GM18909 (cell line): ENCODE results near the gene APOA1.
A peak's percentile ranks its signal among the peaks of the same experiment; 100 is the strongest.

Experiments used
- ATAC-seq: cut with Tn5 transposase; IDR thresholded peaks from one replicate; pipeline ENCODE4 v1.9.1; 2021; ENCODE audit warnings: mild to moderate bottlenecking; ENCODE audit not compliant: unreplicated experiment, poor library complexity

Gene APOA1

DNA sequence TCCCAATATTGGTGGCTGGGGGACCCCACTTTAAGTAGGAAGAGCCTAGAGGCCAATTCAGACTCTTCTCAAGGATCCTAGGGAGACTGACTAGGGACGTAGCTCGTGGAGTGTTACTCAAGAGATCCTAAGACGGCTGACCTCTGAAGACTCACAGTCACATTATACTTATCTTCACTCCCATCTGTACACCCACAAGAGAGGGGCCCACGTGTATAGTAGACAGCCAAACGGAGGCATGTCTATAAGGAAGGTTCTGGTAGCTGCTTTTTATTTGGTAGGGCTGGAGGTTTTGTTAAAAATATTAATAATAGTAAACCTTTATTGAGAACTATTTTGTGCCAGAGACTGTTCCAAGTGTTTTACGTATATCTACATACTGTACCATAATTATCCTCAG lies 22.9 kb upstream of the APOA1 start:
- ATAC-seq, result no peak

DNA sequence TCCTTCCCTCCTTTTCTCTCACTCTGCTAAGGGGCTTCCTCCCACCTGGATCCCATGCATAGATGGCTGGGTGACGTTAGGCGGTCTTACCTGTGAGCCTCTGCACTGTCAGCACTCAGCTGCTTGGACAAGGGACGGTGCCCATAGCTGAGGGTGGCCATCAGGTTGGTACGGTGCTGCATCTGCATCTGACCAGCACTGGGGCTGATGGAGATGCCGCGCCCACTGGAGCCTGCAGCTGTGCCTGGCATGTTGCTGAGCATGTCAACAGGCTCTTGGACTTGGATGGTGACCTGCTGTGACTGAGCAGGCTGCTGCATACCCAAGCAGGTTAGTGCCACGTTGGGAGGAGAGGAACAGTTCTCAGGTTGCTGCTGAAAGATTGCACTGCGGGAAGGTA lies 21.8 kb upstream of the APOA1 start:
- no peak for ATAC-seq

DNA sequence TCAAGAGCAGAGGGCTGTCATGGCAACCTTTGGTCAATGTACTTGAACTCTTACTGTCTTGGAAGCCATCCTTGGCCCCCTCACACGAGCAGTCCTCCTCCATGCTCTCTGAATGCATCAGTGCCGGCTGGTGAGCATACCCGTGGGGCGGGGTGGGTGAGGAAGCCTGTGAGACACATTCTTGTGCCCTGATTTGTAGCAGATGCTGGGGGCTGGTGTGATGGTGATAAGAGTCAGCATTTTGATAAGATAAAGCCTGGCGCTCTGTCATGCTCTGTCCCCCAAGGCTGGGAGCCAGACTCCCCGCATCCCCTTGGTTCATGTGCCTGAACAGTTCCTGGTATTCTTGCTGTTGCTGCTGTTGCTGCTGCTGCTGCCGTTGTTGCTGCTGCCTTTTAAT lies 20.5 kb upstream of the APOA1 start:
- no peak for ATAC-seq

DNA sequence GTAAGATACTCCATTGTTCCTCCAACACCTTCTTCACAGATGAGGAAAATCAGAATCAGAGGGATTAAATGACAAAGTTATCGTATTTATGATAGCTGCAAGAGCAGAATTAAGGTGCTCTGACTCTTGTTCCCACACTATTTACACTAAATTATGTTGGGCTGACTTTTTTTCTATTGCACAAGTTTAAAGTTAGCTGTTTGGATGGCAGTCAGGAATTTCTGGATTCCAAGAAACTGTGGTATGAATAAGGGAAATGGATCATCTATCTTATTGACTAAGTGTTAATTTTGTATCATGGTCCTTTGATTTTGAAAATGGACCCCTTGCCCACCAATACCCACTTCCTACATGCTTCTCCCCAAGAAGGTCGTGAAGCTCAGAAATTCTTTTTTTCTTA lies 19.9 kb upstream of the APOA1 start:
- no peak for ATAC-seq

DNA sequence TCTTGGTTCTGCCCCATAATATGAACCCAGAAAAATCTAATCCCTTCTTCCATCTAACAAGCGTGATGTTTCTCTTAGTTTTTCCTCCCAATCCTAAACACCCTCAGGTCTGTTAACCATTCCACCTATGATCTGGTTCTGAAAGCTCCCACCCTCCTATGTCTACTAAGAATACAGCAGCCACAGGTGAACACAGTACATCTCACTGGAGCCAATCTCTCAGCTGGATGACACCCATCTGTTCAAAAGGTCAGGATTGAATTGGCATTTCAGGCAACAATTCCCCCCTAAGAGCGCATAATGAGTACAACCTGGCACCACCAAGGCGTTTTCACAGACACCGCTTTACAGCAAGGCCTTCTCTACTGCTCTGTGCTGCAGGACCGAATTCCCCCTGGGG lies 19.0 kb upstream of the APOA1 start:
- ATAC-seq, result no peak

DNA sequence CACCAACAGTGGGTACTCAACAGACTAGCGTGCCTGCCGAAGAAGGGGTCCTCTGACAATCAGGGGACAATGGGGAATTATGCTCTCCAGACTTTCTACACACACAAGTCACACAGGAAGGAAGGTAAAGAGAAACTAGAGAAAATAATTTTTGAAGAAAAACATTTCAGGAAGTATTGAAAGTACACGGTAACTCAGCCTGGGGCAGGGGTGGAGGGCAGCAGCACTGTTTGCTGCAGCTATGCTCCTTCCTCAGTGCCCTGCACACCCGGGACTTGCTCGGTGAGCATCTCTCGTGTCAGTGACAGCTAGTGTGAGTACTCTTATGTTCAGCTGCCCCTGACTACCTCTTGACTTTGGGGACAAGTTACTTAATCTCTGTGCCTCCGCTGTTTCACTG lies 18.0 kb upstream of the APOA1 start:
- ATAC-seq, result no peak

DNA sequence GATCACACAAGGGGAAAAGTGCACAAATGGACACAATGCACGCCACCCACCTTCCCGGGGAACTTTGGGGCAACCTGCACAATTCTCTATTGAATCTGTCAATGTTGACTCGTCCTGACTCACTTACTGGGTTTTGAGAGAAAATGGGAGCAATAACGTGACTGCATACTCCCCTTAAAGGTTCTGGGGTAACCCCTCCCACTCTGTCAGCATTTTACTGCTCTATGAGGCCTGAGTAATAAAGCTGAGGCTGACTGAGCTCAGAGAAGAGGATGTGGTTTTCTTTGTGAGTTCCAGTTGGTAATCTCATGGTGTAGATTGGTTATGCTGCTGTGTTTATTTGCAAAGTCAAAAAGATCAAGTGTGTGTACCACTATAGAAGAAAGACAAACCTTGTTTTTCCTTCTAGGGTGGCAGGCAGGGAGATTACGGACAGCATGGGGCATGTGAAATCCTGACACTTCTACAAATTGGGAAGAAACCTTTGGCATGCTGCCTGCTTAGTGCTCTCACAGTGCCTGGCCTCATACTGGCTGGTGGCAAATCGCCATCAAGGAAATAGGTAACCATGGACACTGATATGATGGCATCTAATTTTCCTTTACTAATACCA lies 16.1 kb upstream of the APOA1 start:
- peak; percentile 94 for ATAC-seq

DNA sequence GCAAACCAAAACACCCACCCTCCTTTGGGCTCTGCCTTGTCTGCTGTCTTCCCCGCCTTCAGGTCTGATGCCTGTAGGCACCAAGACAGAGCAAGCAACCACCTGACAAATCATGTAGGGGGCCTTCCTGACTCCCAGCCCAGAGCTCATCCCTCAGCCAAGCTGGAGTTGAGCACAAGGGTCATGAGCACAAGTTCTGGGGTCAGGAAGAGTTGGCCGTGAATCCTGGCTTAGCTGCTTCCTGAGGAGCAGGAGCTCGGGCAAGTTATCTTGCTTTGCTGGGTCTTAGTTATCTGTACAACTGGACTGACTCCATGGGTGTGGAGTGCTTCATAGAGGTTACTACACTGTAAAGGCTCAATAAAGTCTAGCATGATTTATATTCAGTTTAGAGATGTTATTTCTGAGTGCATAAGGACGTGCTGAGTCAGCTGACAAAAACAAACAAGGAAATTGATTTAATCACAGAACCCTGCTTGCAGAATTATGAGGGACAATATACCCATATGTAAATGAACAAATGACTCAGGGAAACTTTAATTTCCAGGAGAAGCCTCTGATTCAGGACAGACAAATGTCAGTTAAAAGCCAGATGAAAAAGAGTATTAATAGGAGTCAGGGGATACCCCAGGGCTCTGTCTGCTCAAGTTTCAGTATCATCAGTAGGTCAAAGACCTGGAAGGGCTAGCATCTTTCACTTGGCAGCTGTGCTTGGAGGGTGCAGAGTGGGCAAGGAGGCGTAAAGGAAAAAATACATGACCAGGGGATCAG lies 15.0 kb upstream of the APOA1 start:
- no peak for ATAC-seq

DNA sequence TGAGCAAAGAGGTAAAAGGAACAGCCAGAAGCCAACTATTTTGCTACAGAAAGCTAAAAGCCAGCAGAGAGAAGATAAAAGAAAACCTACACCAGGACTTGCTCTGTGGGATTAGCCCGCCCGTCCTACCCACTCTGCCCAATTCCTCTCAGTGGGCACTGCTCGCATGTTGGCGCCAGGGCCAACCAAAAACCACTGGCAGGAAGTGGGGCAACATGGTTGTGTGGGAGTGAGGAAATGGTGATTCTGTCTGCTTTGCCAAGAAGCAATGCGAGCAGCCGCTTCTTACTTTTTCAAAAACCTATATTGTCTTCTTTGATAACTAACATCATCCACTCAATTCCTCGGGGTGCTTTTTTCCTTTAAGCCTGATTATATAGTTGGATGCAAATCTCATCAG lies 14.2 kb upstream of the APOA1 start:
- ATAC-seq, result no peak

DNA sequence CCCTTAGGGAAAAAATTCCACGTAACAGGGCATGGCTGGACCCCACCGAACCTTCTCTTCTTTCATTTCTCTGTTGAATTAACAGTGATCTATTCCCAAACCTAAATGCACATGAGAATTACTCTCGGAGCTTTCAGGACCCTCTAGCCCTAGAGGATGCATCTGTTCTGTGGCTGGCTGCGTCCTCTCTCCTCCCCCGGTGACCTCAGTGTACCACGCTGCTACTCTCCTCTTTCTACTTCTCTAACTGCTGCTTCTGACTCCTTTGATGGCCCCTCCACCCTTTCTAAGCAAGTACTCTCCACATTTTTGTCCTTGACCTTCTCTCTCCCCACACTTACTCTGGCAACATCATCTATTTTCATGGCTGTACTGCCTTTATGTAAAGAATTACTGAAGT lies 12.1 kb upstream of the APOA1 start:
- ATAC-seq, result no peak

DNA sequence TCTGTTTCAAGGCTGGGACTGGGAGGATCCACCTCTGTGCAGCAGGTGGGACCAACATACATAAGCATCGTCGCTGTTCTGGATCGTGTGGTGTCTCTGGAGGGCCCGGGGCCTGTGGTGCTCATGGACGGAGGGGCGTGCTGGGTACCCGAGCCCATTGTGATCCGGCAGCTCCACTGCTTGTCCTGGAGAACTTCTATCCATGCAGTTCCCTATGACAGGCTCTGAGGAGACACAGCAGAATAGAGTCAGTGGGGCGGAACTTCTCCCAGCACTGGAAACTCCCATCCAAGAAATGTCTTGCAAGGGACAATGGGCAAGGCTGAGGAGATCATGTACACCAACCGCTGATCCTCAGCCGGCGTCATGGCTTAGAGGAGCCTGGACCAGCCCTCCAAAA lies 11.6 kb upstream of the APOA1 start:
- ATAC-seq, result no peak

DNA sequence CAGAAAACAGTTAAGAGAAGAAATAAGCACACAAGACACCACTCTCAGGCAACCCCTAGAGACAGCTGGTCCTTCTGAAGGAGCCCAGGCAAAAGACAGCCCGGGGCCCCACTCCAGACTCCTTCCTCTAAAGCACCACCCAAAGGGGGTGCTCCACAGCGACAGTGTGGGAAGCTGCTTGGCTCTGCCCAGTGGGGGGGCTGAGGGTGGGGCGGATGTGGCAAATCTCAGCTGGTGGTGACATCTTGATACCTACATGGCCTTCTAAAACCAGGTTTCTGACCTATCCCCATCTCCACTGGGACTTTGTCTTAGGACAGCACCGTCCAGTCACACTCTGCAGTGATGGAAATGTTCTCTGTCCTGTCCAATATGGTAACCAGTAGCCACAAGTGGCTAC lies 10.2 kb upstream of the APOA1 start:
- ATAC-seq, result no peak

DNA sequence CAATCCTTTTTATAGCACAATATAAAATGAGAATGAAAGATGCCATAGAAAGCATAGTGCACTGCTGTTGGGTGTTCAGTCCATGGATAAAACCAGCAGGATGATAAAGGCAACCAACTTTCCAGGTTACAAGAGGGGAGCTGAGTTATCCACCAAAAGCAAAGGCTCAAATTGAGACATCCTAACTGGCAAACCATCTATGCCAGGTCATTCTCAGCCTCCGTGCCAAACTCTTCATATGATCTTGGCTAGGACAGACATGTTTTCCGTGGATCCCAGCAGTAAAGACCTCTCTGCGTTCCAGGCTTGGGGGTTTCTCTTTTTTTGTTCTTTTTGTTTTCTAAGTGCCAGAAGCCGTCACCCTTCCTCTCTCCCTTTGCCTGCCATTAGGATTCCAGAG lies 7.3 kb upstream of the APOA1 start:
- ATAC-seq, result no peak

DNA sequence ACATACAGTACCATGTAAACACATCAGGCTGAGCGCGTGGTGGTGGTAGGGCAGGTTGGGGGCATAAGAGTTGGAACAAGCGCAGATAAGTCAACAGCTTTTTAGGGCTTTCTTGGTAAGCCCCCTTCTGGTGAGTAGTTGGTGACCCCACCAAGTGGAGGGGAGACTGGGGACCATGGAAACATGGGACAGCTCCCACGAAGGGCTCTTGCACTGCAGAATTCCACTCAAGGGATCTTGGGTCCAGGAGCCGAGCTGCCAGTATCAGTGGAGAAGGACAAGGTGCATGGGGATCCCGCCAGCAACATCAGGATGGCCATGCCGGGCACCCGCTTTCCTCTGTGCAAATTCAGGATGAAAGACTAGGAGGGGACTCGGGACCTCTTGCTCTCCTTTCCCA lies 6.2 kb upstream of the APOA1 start:
- ATAC-seq, result no peak

DNA sequence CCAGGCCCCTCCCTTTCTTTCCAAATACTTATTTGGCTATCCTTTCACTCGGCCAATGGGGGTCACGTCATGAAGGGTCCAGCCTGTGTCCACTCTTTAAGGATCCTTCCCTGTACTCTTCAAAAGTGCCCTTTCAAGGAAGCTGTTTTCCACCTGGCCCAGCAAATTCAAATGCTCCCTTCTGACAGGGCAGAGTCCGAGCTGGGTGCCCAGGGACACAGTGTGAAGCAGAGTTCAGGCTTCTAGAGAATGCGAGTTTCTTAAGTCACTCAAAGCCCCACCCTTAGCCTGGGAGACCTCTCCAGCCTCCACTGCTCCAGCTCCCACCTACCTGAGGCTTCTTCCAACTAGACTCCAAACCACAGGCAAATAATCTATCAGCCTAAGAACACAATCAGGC lies 5.5 kb upstream of the APOA1 start:
- ATAC-seq, result no peak

DNA sequence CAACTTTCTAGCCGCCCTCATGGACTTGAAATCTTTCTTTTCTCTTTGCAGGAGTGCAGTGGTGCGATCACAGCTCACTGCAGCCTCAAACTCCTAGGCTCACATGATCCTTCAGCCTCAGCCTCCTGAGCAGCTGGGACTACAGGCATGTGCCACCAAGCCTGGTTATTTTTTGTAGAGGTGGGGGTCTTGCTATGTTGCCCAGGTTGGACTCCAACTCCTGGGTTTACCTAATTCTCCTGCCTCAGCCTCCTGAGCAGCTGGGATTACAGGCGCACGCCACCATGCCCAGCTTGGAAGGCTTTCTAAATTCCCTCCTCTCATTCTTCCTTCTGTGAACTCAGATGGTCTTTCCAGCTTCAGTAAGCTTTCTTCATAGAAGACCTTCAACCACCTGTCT lies 4.7 kb upstream of the APOA1 start:
- ATAC-seq, result no peak

DNA sequence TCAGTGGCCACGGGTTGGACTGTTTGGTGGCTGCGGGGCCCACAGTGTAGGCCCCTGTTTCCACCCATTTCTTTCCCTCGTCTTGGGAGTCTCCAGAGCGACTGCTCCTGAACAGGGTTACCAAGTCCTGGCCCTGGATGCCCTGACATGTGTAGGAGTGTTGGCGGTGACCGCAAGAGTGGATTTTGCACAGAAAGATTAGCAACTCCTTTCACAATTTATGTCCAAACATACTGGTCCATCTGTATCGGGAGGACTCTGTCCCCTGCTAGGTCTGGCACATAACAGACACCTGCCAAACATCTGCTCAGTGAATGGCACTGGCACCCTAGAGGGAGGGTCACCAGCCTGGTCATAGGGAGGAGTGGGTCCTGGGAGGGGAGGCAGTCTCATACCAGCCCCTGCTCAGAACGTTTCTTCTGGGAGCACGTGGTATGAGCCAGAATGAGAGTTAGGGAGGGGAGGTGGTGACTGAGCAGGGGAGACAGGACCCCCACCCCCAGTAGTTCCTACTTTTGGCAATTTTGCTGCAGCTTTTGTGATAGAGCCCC lies 3.4 kb upstream of the APOA1 start:
- no peak for ATAC-seq

DNA sequence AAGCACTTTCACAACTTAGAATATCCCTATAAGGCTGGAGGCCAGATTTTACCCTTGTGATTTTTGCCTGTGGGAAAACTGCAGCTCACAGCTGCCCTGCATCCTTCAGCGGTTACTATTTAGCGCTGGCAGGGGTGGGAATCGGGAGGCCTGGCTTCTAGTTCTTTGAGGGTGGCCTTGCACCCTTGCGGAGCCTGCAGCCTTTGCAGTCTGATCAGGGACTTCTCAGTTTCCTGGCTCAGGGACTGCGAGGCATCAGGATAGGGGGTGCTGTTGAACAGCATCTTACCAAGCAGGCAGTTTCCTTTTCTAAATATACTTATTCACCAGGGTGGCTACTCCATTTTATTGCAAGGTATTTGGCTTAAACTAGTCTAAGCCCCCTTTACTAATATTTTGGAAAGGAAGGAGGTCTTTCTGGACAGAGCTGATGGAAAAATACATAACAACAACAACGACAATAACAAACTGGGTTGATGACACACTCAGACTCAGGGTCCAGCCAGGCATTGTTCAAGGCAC lies 2.9 kb upstream of the APOA1 start:
- no peak for ATAC-seq

DNA sequence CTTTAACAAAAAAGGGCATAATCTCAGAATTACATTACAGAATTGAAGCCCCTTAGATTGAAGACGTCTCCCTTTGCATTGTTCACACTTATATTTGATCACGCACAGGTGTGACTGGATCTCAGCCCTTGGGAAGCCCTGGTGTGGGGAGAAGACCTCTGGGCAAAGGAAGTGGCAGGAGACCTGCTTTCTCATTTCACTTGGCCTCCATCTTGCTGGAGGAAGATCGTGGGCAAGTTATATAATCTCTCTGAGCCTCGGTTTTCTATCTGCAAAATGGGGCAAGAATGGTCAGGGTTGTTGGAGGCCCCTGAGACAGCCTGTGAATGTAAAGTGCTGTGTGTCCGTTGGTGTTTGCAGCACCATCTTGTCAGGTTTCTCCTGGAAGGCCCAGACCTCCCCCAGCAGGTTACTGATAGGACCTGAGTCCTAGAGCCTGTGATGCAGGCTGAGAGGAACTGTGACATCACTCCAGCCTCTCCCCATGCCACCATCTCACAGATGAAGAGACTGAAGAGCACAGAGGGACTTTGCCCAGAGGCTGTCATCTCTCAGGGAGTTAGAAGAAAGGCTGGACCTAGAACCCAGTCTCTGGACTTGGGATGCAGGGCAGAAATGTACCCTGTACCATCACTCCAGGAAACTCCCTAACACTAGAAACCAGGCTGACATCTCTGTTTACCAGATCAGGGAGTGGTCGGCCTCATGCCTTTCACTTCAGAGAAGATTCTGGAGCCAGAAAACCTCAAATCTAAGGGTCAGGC lies 1.1 kb upstream of the APOA1 start:
- no peak for ATAC-seq

DNA sequence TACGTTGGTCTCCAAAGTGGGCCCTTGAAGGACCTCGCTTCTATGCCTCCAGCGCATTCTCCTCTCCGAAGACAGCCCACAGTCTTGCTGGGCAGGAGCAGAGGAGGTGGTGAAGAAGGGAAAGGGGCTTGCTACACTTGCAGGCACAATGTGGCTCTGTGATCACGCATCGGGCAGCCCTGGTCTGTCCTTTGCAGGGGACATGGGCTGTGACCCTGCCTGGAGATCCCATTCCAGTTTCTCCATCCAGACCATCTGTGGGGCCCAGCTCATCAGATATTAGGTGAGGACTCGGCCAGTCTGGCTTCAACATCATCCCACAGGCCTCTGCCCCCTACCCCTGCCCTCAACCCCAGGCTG lies 810 bp downstream of the APOA1 start:
- no peak for ATAC-seq
